ENCODE data around the gene TIAM1. TPM values are rescaled to one million over a fixed set of nuclear protein-coding genes. Genes with fewer than 3 reads are reported as not detected.

The TIAM1 gene
- total RNA-seq, 1 experiment from 2014 or later = 3.7 TPM

DNA sequence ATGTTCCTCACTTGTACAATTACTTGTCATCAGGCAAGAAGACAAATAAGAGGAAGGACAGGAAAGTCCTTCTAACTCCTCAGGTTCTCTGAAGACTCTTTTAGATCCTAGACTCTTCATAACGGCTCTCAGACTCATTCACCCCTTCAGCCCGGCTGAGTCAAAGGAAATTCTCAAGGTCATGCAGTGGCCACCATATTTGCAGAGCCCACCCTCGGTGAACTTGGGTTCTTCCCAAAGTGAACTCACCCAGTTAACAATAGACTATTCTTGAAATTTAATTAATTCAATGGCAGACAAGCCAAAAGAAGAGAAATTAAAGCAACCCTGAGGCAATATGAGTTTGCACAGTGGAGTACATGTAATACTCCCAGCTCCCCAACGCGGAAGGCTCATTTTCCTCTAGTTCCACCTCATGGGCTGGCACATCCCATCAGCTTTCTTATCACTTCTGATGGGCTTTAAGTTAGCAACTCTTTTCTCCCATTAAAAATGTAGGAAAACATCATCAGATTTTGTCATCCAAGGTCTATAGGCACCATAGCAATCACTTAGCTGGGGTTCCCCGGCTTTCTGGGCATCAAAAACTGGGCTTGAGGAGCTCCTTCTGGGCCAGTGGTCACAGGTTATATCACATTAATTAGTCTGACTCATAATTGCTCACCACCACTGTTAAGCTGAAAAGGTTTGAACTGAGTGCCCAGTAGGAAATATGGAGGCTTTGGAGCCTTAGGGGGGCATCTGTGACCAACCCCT lies 27.8 kb upstream of the TIAM1 start:
- in situ Hi-C loops (cut with HindIII; ENCODE audit: low pct_unique_long_range_greater_than_20kb, low sequenced_read_pairs) = no loop called here
- CTCF ChIA-PET = no interaction called here
- H3K27ac ChIP-seq (ENCODE audit: low read length) = no peak overlapping the region
- ATAC-seq (no peak), DNase-seq (ENCODE audit: low read depth, low spot score) (no peak)
- H3K4me3 ChIP-seq (ENCODE audit: low read depth in 2 of 2, low read length in 2 of 2) = no peak overlapping the region
- no TSS peak for BruUV-seq (replicated peaks)
- no peaks in the 10 kb centered on the region for H3K9me3 ChIP-seq (ENCODE audit: control insufficient read depth, insufficient read depth, low read depth, low read length)
- TF ChIP-seq, protein P1, sequence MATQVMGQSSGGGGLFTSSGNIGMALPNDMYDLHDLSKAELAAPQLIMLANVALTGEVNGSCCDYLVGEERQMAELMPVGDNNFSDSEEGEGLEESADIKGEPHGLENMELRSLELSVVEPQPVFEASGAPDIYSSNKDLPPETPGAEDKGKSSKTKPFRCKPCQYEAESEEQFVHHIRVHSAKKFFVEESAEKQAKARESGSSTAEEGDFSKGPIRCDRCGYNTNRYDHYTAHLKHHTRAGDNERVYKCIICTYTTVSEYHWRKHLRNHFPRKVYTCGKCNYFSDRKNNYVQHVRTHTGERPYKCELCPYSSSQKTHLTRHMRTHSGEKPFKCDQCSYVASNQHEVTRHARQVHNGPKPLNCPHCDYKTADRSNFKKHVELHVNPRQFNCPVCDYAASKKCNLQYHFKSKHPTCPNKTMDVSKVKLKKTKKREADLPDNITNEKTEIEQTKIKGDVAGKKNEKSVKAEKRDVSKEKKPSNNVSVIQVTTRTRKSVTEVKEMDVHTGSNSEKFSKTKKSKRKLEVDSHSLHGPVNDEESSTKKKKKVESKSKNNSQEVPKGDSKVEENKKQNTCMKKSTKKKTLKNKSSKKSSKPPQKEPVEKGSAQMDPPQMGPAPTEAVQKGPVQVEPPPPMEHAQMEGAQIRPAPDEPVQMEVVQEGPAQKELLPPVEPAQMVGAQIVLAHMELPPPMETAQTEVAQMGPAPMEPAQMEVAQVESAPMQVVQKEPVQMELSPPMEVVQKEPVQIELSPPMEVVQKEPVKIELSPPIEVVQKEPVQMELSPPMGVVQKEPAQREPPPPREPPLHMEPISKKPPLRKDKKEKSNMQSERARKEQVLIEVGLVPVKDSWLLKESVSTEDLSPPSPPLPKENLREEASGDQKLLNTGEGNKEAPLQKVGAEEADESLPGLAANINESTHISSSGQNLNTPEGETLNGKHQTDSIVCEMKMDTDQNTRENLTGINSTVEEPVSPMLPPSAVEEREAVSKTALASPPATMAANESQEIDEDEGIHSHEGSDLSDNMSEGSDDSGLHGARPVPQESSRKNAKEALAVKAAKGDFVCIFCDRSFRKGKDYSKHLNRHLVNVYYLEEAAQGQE (IDR thresholded peaks at IDR 0.05; ENCODE audit: insufficient read depth in 1 of 2, low read depth in 2 of 2, low read length in 1 of 2) = no peak
- TF ChIP-seq TCF7L2 (IDR thresholded peaks at IDR 0.05; ENCODE audit: low read depth, low read length) (no peak), SIN3A (IDR thresholded peaks at IDR 0.05; ENCODE audit: borderline replicate concordance, insufficient read depth, low read depth, low read length) (no peak), POLR2AphosphoS5 (IDR thresholded peaks at IDR 0.05; ENCODE audit: low read depth, low read length) (no peak)
- TF ChIP-seq, protein P2, sequence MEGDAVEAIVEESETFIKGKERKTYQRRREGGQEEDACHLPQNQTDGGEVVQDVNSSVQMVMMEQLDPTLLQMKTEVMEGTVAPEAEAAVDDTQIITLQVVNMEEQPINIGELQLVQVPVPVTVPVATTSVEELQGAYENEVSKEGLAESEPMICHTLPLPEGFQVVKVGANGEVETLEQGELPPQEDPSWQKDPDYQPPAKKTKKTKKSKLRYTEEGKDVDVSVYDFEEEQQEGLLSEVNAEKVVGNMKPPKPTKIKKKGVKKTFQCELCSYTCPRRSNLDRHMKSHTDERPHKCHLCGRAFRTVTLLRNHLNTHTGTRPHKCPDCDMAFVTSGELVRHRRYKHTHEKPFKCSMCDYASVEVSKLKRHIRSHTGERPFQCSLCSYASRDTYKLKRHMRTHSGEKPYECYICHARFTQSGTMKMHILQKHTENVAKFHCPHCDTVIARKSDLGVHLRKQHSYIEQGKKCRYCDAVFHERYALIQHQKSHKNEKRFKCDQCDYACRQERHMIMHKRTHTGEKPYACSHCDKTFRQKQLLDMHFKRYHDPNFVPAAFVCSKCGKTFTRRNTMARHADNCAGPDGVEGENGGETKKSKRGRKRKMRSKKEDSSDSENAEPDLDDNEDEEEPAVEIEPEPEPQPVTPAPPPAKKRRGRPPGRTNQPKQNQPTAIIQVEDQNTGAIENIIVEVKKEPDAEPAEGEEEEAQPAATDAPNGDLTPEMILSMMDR (IDR thresholded peaks at IDR 0.05) = no peak
- no peaks in the 10 kb centered on the region for H3K36me3 ChIP-seq (ENCODE audit: control insufficient read depth, insufficient read depth, low read length)
- H3K4me1 ChIP-seq (ENCODE audit: control insufficient read depth, insufficient read depth, low read length) = no peaks in the 10 kb centered on the region
- H3K27me3 ChIP-seq (ENCODE audit: control insufficient read depth, insufficient read depth, low read length) = no peaks in the 10 kb centered on the region
- POLR2A ChIA-PET = no interaction called here
- intact Hi-C loops (cut with micrococcal nuclease; ENCODE audit: unreplicated experiment) = no loop called here

DNA sequence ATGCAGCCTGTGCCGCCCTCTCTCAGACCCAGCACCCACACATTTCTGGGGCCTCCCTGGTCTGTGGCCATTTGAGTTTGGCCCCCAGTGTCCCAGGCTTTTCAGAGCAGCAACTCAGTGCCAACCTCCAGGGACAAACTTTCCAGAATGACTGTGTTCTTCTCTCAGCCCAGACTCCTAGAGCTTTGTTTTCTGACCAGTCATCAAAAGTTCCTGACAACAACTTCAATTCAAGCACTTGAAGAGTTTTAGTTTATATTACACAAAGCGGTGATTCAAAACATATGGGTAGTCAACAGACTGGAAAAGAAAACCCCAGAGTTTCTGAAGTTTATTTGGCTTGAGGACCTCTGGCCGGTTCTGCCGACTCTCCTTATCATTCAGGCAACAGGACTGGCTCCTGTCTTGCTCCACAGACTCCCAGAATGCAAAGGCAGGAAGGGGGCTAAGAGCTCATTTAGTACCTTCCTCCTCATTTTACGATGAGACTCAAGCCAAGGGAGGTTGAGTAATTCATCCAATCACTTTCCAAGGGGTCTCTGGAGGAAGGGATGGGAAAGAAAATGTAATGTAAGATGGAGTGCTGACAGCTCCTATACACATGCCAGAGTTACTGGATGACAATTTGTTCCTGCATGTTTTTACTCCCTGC lies 27.0 kb upstream of the TIAM1 start:
- Histone ChIP-seq H3K27me3 (ENCODE audit: control insufficient read depth, insufficient read depth, low read length) (no peaks in the 10 kb centered on the region), H3K9me3 (ENCODE audit: control insufficient read depth, insufficient read depth, low read depth, low read length) (no peaks in the 10 kb centered on the region), H3K36me3 (ENCODE audit: control insufficient read depth, insufficient read depth, low read length) (no peaks in the 10 kb centered on the region), H3K4me1 (ENCODE audit: control insufficient read depth, insufficient read depth, low read length) (no peaks in the 10 kb centered on the region), H3K27ac (ENCODE audit: low read length) (no peak overlapping the region), H3K4me3 (ENCODE audit: low read depth in 2 of 2, low read length in 2 of 2) (no peak overlapping the region)
- ATAC-seq (no peak), DNase-seq (ENCODE audit: low read depth, low spot score) (no peak)
- POLR2A ChIA-PET = no interaction called here
- TF ChIP-seq POLR2AphosphoS5 (IDR thresholded peaks at IDR 0.05; ENCODE audit: low read depth, low read length) (no peak), TCF7L2 (IDR thresholded peaks at IDR 0.05; ENCODE audit: low read depth, low read length) (no peak), SIN3A (IDR thresholded peaks at IDR 0.05; ENCODE audit: borderline replicate concordance, insufficient read depth, low read depth, low read length) (no peak)
- TF ChIP-seq, protein P2 (IDR thresholded peaks at IDR 0.05) = no peak
- TF ChIP-seq, protein P1 (IDR thresholded peaks at IDR 0.05; ENCODE audit: insufficient read depth in 1 of 2, low read depth in 2 of 2, low read length in 1 of 2) = no peak
- in situ Hi-C loops (cut with HindIII; ENCODE audit: low pct_unique_long_range_greater_than_20kb, low sequenced_read_pairs) (no loop called here), intact Hi-C loops (cut with micrococcal nuclease; ENCODE audit: unreplicated experiment) (no loop called here)
- CTCF ChIA-PET = no interaction called here
- BruUV-seq (replicated peaks) = no TSS peak
